Loucy (cell line): ENCODE measurements around the gene CHRD.

Experiments used
- H2AFZ ChIP-seq: fragments of 200-600 bp; sonication (generic); 2 replicates; pipeline ENCODE4 v1.6.0; 2016; ENCODE audit warnings: antibody characterized with exemption, mild to moderate bottlenecking, low read length, moderate library complexity
- H3F3A ChIP-seq: fragments of 200-600 bp; 2 replicates; pipeline ENCODE4 v1.6.0; 2016; ENCODE audit warnings: antibody characterized with exemption, low read depth, mild to moderate bottlenecking
- H3K27me3 ChIP-seq: fragments of 200-600 bp; sonication (generic); 2 replicates; pipeline ENCODE4 v1.6.1; 2014; ENCODE audit warnings: low read length, mild to moderate bottlenecking; ENCODE audit not compliant: insufficient read depth, poor library complexity, severe bottlenecking
- H3K36me3 ChIP-seq: fragments of 200-600 bp; sonication (generic); 2 replicates; pipeline ENCODE4 v1.6.1; 2016; ENCODE audit warnings: low read length; ENCODE audit not compliant: insufficient read depth
- H3K4me1 ChIP-seq: fragments of 200-600 bp; sonication (generic); 2 replicates; pipeline ENCODE4 v1.5.1; 2014; ENCODE audit warnings: low read length, mild to moderate bottlenecking; ENCODE audit not compliant: insufficient read depth, poor library complexity, severe bottlenecking
- H3K4me2 ChIP-seq: fragments of 200-600 bp; sonication (generic); 2 replicates; pipeline ENCODE4 v1.6.0; 2014; ENCODE audit warnings: antibody characterized with exemption, low read length, low read depth, mild to moderate bottlenecking; ENCODE audit not compliant: poor library complexity, severe bottlenecking
- H3K4me3 ChIP-seq: fragments of 200-600 bp; sonication (generic); 2 replicates; pipeline ENCODE4 v1.5.1; 2014; ENCODE audit warnings: low read length, mild to moderate bottlenecking, mixed read lengths; ENCODE audit not compliant: poor library complexity, severe bottlenecking
- H3K79me2 ChIP-seq: fragments of 200-600 bp; sonication (generic); 2 replicates; pipeline ENCODE4 v1.6.1; 2014; ENCODE audit warnings: low read length; ENCODE audit not compliant: insufficient read depth
- H3K9ac ChIP-seq: fragments of 200-600 bp; sonication (generic); 2 replicates; pipeline ENCODE4 v1.6.0; 2014; ENCODE audit warnings: mild to moderate bottlenecking, low read depth, low read length, moderate library complexity; ENCODE audit not compliant: poor library complexity, severe bottlenecking
- H3K9me2 ChIP-seq: fragments of 200-600 bp; sonication (generic); replicated peaks from 2 replicates; pipeline ENCODE4 v1.6.1; 2016; ENCODE audit warnings: low read depth, low read length, mixed read lengths
- H3K9me3 ChIP-seq: fragments of 200-600 bp; sonication (generic); 2 replicates; pipeline ENCODE4 v1.6.1; 2014; ENCODE audit warnings: mild to moderate bottlenecking, antibody characterized with exemption, low read length, low read depth; ENCODE audit not compliant: insufficient read depth
- H4K20me1 ChIP-seq: fragments of 200-600 bp; sonication (generic); 2 replicates; pipeline ENCODE4 v1.6.0; 2014; ENCODE audit warnings: antibody characterized with exemption, low read length, mild to moderate bottlenecking; ENCODE audit not compliant: insufficient read depth, poor library complexity, severe bottlenecking
- CTCF ChIP-seq: fragments of 200-600 bp; sonication (generic); conservative IDR thresholded peaks from 2 replicates; pipeline ENCODE4 v1.5.1; 2014; ENCODE audit warnings: mild to moderate bottlenecking, antibody characterized with exemption, low read length
- EZH2phosphoT487 ChIP-seq: fragments of 200-600 bp; IDR thresholded peaks from 2 replicates; pipeline ENCODE4 v1.6.1; 2018; ENCODE audit warnings: antibody characterized with exemption, mild to moderate bottlenecking, moderate library complexity, borderline replicate concordance

Gene CHRD

DNA sequence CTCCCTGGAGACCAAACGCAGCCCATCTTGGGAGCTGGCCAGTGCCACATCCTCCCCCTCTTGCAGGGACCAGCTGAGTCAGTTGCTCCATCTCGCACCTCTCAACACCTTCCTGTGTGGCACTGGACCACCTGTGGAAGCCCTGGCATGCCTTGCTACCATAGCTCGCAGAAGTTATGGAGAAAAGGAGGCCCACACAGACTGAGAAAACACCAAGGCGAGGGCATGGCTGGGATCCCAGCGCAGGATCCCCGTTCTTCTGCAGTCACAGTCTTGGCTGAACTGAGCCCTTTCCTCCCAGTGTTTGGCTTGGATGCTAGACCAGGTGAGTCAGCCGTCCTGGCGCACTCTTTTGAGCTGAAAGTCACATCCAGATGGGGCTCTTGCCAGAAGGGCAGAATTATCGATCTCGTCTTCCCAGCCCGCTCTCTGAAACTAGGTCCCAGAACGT lies 46.9 kb downstream of the CHRD start:
- no peaks in the 10 kb centered on the region for H3K27me3 ChIP-seq
- no peaks in the 10 kb centered on the region for H3K36me3 ChIP-seq
- no peak overlapping the region for H3K4me2 ChIP-seq
- no peaks in the 10 kb centered on the region for H3K4me1 ChIP-seq
- H4K20me1 ChIP-seq, result no peaks in the 10 kb centered on the region
- no peak for TF ChIP-seq EZH2phosphoT487
- TF ChIP-seq CTCF, result no peak
- no peak overlapping the region for H2AFZ ChIP-seq
- H3K79me2 ChIP-seq, result no peaks in the 10 kb centered on the region
- H3K9me2 ChIP-seq, result no peaks in the 10 kb centered on the region
- H3K9me3 ChIP-seq, result 0 out of 2 replicates have a peak, but pooled peaks cover 2% of the 10 kb centered on the region
- no peaks in the 10 kb centered on the region for H3F3A ChIP-seq
- no peak overlapping the region for H3K9ac ChIP-seq
- H3K4me3 ChIP-seq, result no peak overlapping the region

- H3K4me1 ChIP-seq, result no peaks in the 10 kb centered on the region
- no peak overlapping the region for H3K4me3 ChIP-seq
- H4K20me1 ChIP-seq, result no peaks in the 10 kb centered on the region
- no peak for TF ChIP-seq CTCF
- no peak for TF ChIP-seq EZH2phosphoT487
- H3K9me3 ChIP-seq, result no peaks in the 10 kb centered on the region
- no peaks in the 10 kb centered on the region for H3K79me2 ChIP-seq
- no peaks in the 10 kb centered on the region for H3K36me3 ChIP-seq
- H3K9me2 ChIP-seq, result no peaks in the 10 kb centered on the region
- no peak overlapping the region for H3K4me2 ChIP-seq
- H3F3A ChIP-seq, result no peaks in the 10 kb centered on the region
- no peak overlapping the region for H2AFZ ChIP-seq
- H3K9ac ChIP-seq, result no peak overlapping the region
- no peaks in the 10 kb centered on the region for H3K27me3 ChIP-seq
These were observed 48.8 kb downstream of the CHRD start for GRCh38 chr3:184428561-184429175.

DNA sequence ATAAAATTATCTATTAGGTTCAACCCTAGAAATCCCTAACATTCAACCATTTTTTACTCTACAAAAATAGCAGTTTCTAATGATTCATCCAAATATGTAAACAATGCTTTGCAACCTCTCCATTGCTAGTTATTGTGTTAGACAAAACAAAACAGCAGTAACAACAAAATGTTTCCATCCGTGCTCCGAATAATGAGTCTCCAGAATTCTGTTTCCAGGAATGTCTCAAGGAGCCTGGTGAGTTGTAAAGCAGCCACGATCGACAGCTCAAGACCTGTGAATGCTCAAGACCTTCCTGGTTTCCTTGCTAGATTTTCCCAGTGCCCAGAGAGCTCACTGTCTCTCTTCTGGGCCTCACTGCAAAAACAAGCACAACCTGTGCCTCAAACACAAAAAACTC lies 49.9 kb downstream of the CHRD start:
- H3K9ac ChIP-seq, result no peak overlapping the region
- H3F3A ChIP-seq, result no peaks in the 10 kb centered on the region
- no peak overlapping the region for H2AFZ ChIP-seq
- no peaks in the 10 kb centered on the region for H3K79me2 ChIP-seq
- H4K20me1 ChIP-seq, result no peaks in the 10 kb centered on the region
- no peaks in the 10 kb centered on the region for H3K9me3 ChIP-seq
- no peaks in the 10 kb centered on the region for H3K4me1 ChIP-seq
- no peaks in the 10 kb centered on the region for H3K27me3 ChIP-seq
- H3K4me3 ChIP-seq, result no peak overlapping the region
- H3K9me2 ChIP-seq, result no peaks in the 10 kb centered on the region
- no peak for TF ChIP-seq EZH2phosphoT487
- no peak for TF ChIP-seq CTCF
- no peaks in the 10 kb centered on the region for H3K36me3 ChIP-seq
- no peak overlapping the region for H3K4me2 ChIP-seq
